Left ventricle myocardium inferior (tissue), 1 donor: Measurements from ENCODE around the gene WDHD1. TPM values are rescaled to one million over a fixed set of nuclear protein-coding genes. Genes with fewer than 3 reads are reported as not detected.

ENCODE experiments used
- DNase-seq: peaks from one replicate; pipeline ENCODE4 v3.0.0-alpha.2; 2020
- H3K27ac ChIP-seq: fragments of 200-600 bp; replicated peaks from 2 replicates; pipeline ENCODE4 v1.8.0; 2021
- H3K27me3 ChIP-seq: fragments of 200-600 bp; 2 replicates; pipeline ENCODE4 v1.8.0; 2021; ENCODE audit warnings: low read depth
- H3K36me3 ChIP-seq: fragments of 200-600 bp; 2 replicates; pipeline ENCODE4 v1.8.0; 2021
- H3K4me1 ChIP-seq: fragments of 200-600 bp; 2 replicates; pipeline ENCODE4 v1.8.0; 2021
- H3K4me3 ChIP-seq: fragments of 200-600 bp; 2 replicates; pipeline ENCODE4 v1.8.0; 2021; ENCODE audit warnings: mild to moderate bottlenecking, moderate library complexity
- H3K9me3 ChIP-seq: fragments of 200-600 bp; replicated peaks from 2 replicates; pipeline ENCODE4 v1.8.0; 2021
- CTCF ChIP-seq: fragments of 200-600 bp; IDR thresholded peaks from 2 replicates; pipeline ENCODE4 v1.8.0; 2021; ENCODE audit warnings: antibody characterized with exemption, mild to moderate bottlenecking, borderline replicate concordance
- intact Hi-C: fragments of 100-400 bp; cut with micrococcal nuclease; formaldehyde crosslinking; loops from one replicate; pipeline ENCODE4 v1.11.0; 2022
- total RNA-seq: library from RNA; stranded (reverse); fragmentation: NEBNext Ultra II Directional; extraction: Animal tissue kit (Norgen Biotek cat#: 25700); gene quantifications from one replicate; pipeline ENCODE4 v1.2.1, GENCODE V29; 2021
- donor health status: DM: no; HTN: yes; CAD: no; lungs with severe emphysema.

WDHD1 gene
- total RNA-seq, 1 donor from 2014 or later: 1.3 TPM

- intact Hi-C loops: no loop called here
- Histone ChIP-seq H3K9me3 (no peaks in the 10 kb centered on the region), H3K4me1 (peaks cover 71% of the 10 kb centered on the region), H3K27ac (peak overlapping the region; percentile 59), H3K27me3 (no peaks in the 10 kb centered on the region), H3K4me3 (no peak overlapping the region), H3K36me3 (peaks cover 50% of the 10 kb centered on the region)
- TF ChIP-seq CTCF: no peak
- DNase-seq: peak; percentile 68
Observed at GRCh38 chr14:55062517-55063351, 35.8 kb upstream of the WDHD1 start.

- intact Hi-C loops: no loop called here
- Histone ChIP-seq H3K4me3 (no peak overlapping the region), H3K9me3 (no peaks in the 10 kb centered on the region), H3K27ac (no peak overlapping the region), H3K4me1 (peaks cover 82% of the 10 kb centered on the region), H3K36me3 (peaks cover 54% of the 10 kb centered on the region), H3K27me3 (no peaks in the 10 kb centered on the region)
- TF ChIP-seq CTCF: no peak
- DNase-seq: no peak
Observed at GRCh38 chr14:55059333-55059732, 32.4 kb upstream of the WDHD1 start.

GRCh38 chr14:55057919-55058318, 31.0 kb upstream of the WDHD1 start:
- Histone ChIP-seq H3K27ac (no peak overlapping the region), H3K4me1 (peaks cover 84% of the 10 kb centered on the region), H3K36me3 (peaks cover 44% of the 10 kb centered on the region), H3K4me3 (no peak overlapping the region), H3K9me3 (no peaks in the 10 kb centered on the region), H3K27me3 (no peaks in the 10 kb centered on the region)
- intact Hi-C loops: no loop called here
- TF ChIP-seq CTCF: no peak
- DNase-seq: no peak

- Histone ChIP-seq H3K4me3 (no peak overlapping the region), H3K36me3 (peaks cover 30% of the 10 kb centered on the region), H3K27me3 (no peaks in the 10 kb centered on the region), H3K4me1 (peaks cover 74% of the 10 kb centered on the region), H3K9me3 (no peaks in the 10 kb centered on the region), H3K27ac (no peak overlapping the region)
- intact Hi-C loops: no loop called here
- no peak for DNase-seq
- no peak for TF ChIP-seq CTCF
Observed at GRCh38 chr14:55054098-55054497, 27.2 kb upstream of the WDHD1 start.

GRCh38 chr14:55053500-55053899, 26.6 kb upstream of the WDHD1 start:
- intact Hi-C loops: no loop called here
- TF ChIP-seq CTCF: no peak
- H3K9me3 ChIP-seq: no peaks in the 10 kb centered on the region
- H3K4me3 ChIP-seq: peak overlapping the region; percentile 91
- no peak for DNase-seq
- H3K27ac ChIP-seq: no peak overlapping the region
- peaks cover 69% of the 10 kb centered on the region for H3K4me1 ChIP-seq
- H3K36me3 ChIP-seq: peaks cover 30% of the 10 kb centered on the region
- H3K27me3 ChIP-seq: no peaks in the 10 kb centered on the region
